Left lung (tissue), 10 donors: ENCODE data around the gene KIF3A. TPM values are rescaled to one million over a fixed set of nuclear protein-coding genes. Genes with fewer than 3 reads are reported as not detected.

Experiments
- ATAC-seq: fragments of 200-7000 bp; cut with Tn5 transposase; one replicate; pipeline ENCODE4 v1.9.1; 2020; ENCODE audit warnings: moderate library complexity
- DNase-seq, 4 donors: peaks; one replicate each; pipeline ENCODE4 v3.0.0-alpha.2; 2013 to 2020
- H3K27ac ChIP-seq, 2 donors: fragments of 200-600 bp; sonication (generic) in 1 of 2; one replicate each; pipeline versions ENCODE4 v1.5.0 to v1.8.0; 2020 to 2021
- H3K27me3 ChIP-seq, 2 donors: fragments of 200-600 bp; sonication (generic) in 1 of 2; one replicate each; pipeline versions ENCODE4 v1.5.0 to v1.8.0; 2020 to 2021
- H3K36me3 ChIP-seq, 2 donors: fragments of 200-600 bp; sonication (generic) in 1 of 2; one replicate each; pipeline versions ENCODE4 v1.5.0 to v1.8.0; 2020 to 2021
- H3K4me1 ChIP-seq, 2 donors: fragments of 200-600 bp; one replicate each; pipeline ENCODE4 v1.8.0; 2021
- H3K4me3 ChIP-seq, 2 donors: fragments of 200-600 bp; sonication (generic) in 1 of 2; one replicate each; pipeline versions ENCODE4 v1.5.0 to v1.8.0; 2020 to 2021; ENCODE audit warnings: mild to moderate bottlenecking in 1 of 2
- H3K9me3 ChIP-seq, 2 donors: fragments of 200-600 bp; sonication (generic) in 1 of 2; one replicate each; pipeline versions ENCODE4 v1.5.0 to v1.8.0; 2020 to 2021
- intact Hi-C, 2 donors: fragments of 100-400 bp; cut with DNase I; formaldehyde crosslinking; loops; one replicate each; pipeline versions ENCODE4 v1.11.2 to v1.14.2; 2022
- polyA plus RNA-seq, 6 donors: library from polyadenylated mRNA; unstranded; fragments of 120-200 nt; gene quantifications; one replicate each; pipeline ENCODE4 v1.2.1, GENCODE V29; 2013; ENCODE audit not compliant: insufficient read length in 6 of 6
- total RNA-seq, 2 donors: library from RNA; stranded (reverse); fragmentation: NEBNext Ultra II Directional; extraction: Animal tissue kit (Norgen Biotek cat#: 25700); gene quantifications; one replicate each; pipeline ENCODE4 v1.2.1, GENCODE V29; 2021
- TF ChIP-seq, protein P1 (sequence below), 2 donors: fragments of 200-600 bp; sonication (generic) in 1 of 2; IDR thresholded peaks; one replicate each; pipeline versions ENCODE4 v1.5.0 to v1.8.0; 2021; ENCODE audit warnings: antibody characterized with exemption in 2 of 2
- donor health status: DM: no; HTN: yes; CAD: no.
- donor health status: DM: no; HTN: no; CAD: no.

KIF3A gene
- total and polyA plus RNA-seq, 8 donors = 8.9 to 30.4 (median 25.5) TPM

DNA sequence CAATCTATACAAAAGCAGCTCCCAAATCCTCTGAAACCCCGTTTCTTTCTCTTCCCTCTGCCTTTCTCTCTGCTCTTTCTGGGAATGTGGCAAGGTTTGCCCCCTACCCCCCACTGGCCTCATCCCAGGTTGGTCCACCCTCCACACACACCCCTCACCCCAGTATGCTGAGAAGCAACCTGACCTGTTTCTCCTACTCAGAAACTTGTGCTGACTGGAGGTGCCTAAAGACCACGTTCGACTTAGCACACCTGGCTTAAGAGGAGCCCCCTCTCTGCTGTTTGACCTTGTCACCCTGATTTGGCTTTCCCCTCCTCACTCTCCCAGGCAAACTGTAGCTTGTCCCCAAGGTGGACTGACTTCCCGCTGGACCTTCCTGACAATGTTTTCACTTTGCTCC lies 40.8 kb upstream of the KIF3A start:
- DNase-seq = no peak
- Histone ChIP-seq H3K4me1 (peaks cover 14 to 35% of the 10 kb centered on the region in 2 donors), H3K27me3 (peaks cover 0 to 63% of the 10 kb centered on the region in 2 donors), H3K27ac (no peak overlapping the region), H3K36me3 (no peaks in the 10 kb centered on the region), H3K9me3 (no peaks in the 10 kb centered on the region), H3K4me3 (peak overlapping the region; percentile 71 to 80)
- intact Hi-C loops = no loop called here
- no peak for ATAC-seq
- TF ChIP-seq, protein P1, sequence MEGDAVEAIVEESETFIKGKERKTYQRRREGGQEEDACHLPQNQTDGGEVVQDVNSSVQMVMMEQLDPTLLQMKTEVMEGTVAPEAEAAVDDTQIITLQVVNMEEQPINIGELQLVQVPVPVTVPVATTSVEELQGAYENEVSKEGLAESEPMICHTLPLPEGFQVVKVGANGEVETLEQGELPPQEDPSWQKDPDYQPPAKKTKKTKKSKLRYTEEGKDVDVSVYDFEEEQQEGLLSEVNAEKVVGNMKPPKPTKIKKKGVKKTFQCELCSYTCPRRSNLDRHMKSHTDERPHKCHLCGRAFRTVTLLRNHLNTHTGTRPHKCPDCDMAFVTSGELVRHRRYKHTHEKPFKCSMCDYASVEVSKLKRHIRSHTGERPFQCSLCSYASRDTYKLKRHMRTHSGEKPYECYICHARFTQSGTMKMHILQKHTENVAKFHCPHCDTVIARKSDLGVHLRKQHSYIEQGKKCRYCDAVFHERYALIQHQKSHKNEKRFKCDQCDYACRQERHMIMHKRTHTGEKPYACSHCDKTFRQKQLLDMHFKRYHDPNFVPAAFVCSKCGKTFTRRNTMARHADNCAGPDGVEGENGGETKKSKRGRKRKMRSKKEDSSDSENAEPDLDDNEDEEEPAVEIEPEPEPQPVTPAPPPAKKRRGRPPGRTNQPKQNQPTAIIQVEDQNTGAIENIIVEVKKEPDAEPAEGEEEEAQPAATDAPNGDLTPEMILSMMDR (IDR thresholded peaks at IDR 0.05) = no peak

DNA sequence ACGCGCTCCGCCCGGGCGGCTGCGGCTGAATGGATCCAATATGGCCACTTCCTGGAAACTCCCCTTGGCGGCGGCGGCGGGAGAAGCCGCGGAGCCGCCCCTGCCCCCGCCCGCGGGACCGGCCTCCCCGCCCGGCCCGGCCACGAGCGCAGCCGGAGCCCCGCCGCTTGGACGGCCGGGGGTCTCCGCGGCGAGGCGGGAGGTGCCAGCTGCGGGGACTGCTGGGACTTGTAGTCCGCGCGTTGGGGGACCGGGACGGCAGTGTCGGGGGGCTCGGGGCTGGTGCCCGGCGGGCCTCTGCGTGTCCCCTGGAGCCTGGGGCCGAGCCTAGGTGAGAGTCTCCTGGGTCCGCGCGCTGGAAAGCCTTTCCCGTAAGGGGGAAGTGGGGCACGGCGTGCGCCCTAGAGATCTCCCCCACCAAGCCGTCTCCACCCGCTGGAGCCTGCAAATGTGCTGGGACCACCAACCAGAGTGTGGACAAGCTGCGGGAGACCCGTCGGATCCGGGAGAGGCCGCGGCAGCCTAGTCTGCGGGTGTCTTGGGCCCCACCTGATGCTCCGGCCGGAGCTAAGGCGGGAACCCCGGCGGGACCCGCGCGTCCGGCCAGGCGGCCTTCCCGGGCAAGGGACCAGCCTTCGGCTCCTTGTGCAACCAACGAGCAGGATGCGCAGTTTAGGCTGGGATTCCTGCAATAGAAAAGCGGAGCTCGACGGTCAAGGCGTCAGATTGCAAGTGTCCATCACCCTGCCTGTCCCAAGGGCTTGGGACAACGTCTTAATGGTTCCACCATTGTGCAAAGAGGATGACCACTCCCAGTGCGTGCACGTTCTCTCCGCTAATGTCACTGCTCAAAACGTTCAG lies 40.1 kb upstream of the KIF3A start, which contains the start of gene SEPTIN8:
SEPTIN8 (minus strand) TSS at position 31 of the 861 bp plus-strand sequence. CDS start 102 bp downstream, outside the sequence.
- TF ChIP-seq, protein P1 (IDR thresholded peaks at IDR 0.05) = no peak
- DNase-seq = peak; percentile 39 to 84 (median 55)

DNA sequence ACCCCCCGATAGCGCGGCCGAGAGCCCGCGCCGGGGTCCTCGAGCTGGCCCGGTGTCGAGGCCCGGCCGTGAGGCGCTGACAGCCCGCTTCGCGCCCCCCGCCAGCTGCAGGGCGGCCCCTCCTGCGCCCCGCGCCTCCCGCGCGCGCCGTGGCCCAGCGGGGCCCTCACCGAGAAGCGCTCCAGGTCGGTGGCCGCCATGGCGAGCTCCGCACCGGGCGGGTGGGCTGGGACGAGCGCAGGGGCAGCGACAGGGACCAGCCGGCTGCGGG lies 39.5 kb upstream of the KIF3A start:
- H3K4me1 ChIP-seq = peaks cover 14 to 28% of the 10 kb centered on the region in 2 donors
- intact Hi-C loops = no loop called here
- TF ChIP-seq, protein P1 (IDR thresholded peaks at IDR 0.05) = no peak
- peaks cover 0 to 57% of the 10 kb centered on the region in 2 donors for H3K27me3 ChIP-seq
- ATAC-seq = no peak
- H3K9me3 ChIP-seq = no peaks in the 10 kb centered on the region
- H3K36me3 ChIP-seq = no peaks in the 10 kb centered on the region
- H3K4me3 ChIP-seq = peak overlapping the region; percentile 71 to 80
- peak overlapping the region; percentile 56 to 73 for H3K27ac ChIP-seq
- no peak for DNase-seq

More for the DNA sequence above, 40.1 kb upstream of the KIF3A start, which contains the start of gene SEPTIN8:
- Histone ChIP-seq H3K27me3 (peaks cover 0 to 57% of the 10 kb centered on the region in 2 donors), H3K9me3 (no peaks in the 10 kb centered on the region), H3K36me3 (no peaks in the 10 kb centered on the region), H3K27ac (peak within 1 kb of the TSS; percentile 56 to 73), H3K4me3 (peak within 1 kb of the TSS; percentile 71 to 80), H3K4me1 (peaks cover 14 to 32% of the 10 kb centered on the region in 2 donors)
- peak; percentile 73 for ATAC-seq
- intact Hi-C loops = no loop called here

DNA sequence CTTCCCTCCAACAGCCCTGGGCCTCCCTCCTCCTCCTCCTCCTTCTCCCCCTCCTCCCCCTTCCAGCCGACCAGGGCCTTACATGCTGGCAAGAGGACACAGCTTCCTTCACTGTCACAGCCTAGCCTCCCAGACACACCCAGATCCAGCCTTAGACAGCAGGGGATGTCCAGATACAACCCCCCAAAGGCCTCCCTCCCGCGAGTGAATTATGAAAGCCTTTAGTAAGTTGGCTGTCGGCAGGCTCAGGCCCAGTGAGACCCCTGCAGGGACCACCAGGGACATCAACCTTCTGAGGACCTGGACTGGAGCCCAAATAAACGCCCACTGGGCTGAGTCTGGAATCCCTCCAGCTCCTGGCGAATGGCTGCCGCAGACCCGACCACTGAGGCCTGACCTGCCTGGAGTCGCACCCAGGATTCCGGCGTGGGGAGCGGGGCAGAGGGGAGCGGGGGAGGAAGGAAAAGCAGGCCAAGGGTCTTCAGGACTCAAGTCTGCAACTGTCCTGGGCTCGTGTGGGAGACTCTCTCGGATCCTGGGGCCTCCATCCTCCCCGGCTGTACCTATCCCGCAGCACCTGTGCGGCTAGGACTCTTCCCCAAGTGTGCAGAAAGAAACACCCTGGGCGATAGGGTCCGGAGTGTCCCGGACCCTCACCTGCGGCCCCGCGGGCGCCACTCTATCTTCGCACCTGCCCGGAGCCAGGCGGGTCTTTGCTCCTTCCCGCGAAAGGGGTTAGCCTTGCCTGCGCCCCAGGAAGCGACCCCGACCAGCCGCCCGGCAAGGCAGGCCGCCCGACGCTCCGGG lies 39.0 kb upstream of the KIF3A start:
- peaks cover 0 to 57% of the 10 kb centered on the region in 2 donors for H3K27me3 ChIP-seq
- peak overlapping the region; percentile 56 to 73 for H3K27ac ChIP-seq
- peak overlapping the region; percentile 71 to 80 for H3K4me3 ChIP-seq
- H3K36me3 ChIP-seq = no peaks in the 10 kb centered on the region
- DNase-seq = peak in 2 of 4 donors; percentile 29 to 58
- H3K4me1 ChIP-seq = peaks cover 14 to 32% of the 10 kb centered on the region in 2 donors
- no peaks in the 10 kb centered on the region for H3K9me3 ChIP-seq
- intact Hi-C loops = no loop called here
- peak; percentile 39 for ATAC-seq
- TF ChIP-seq, protein P1 (IDR thresholded peaks at IDR 0.05) = no peak
